ENCODE measurements around the gene SHISA7.
A peak's percentile ranks its signal among the peaks of the same experiment; 100 is the strongest.

Gene SHISA7

GRCh38 chr19:55479045-55479444 lies 35.9 kb upstream of the SHISA7 start:
- Histone ChIP-seq H3K9ac (no peak overlapping the region), H3K36me3 (ENCODE audit: insufficient read depth) (no peaks in the 10 kb centered on the region), H3K4me3 (IDR thresholded peaks at IDR 0.05; ENCODE audit: insufficient read depth, low read depth, low read length) (no peak overlapping the region), H3K4me1 (ENCODE audit: low read depth, poor library complexity, severe bottlenecking) (peaks cover 21% of the 10 kb centered on the region), H3K27ac (no peak overlapping the region), H3K27me3 (ENCODE audit: insufficient read depth, low read depth) (no peaks in the 10 kb centered on the region), H3K79me2 (ENCODE audit: insufficient read depth, low read depth) (peaks cover 11% of the 10 kb centered on the region; the same call in 1 of the 2 replicates), H3K4me2 (no peak overlapping the region), H4K20me1 (ENCODE audit: insufficient read depth) (no peaks in the 10 kb centered on the region), H2AFZ (ENCODE audit: low read depth) (no peak overlapping the region)
- no peak for TF ChIP-seq CTCF (conservative IDR thresholded peaks at IDR 0.05; ENCODE audit: low read depth, low read length)

GRCh38 chr19:55478364-55478763 lies 35.3 kb upstream of the SHISA7 start:
- no peak overlapping the region for H2AFZ ChIP-seq (ENCODE audit: low read depth)
- H3K79me2 ChIP-seq (ENCODE audit: insufficient read depth, low read depth): peaks cover 11% of the 10 kb centered on the region; the same call in 1 of the 2 replicates
- no peaks in the 10 kb centered on the region for H3K36me3 ChIP-seq (ENCODE audit: insufficient read depth)
- peaks cover 21% of the 10 kb centered on the region for H3K4me1 ChIP-seq (ENCODE audit: low read depth, poor library complexity, severe bottlenecking)
- H3K4me3 ChIP-seq (IDR thresholded peaks at IDR 0.05; ENCODE audit: insufficient read depth, low read depth, low read length): no peak overlapping the region
- H3K4me2 ChIP-seq: no peak overlapping the region
- no peaks in the 10 kb centered on the region for H4K20me1 ChIP-seq (ENCODE audit: insufficient read depth)
- H3K27me3 ChIP-seq (ENCODE audit: insufficient read depth, low read depth): no peaks in the 10 kb centered on the region
- H3K9ac ChIP-seq: no peak overlapping the region
- H3K27ac ChIP-seq: no peak overlapping the region
- no peak for TF ChIP-seq CTCF (conservative IDR thresholded peaks at IDR 0.05; ENCODE audit: low read depth, low read length)

GRCh38 chr19:55477905-55478304 lies 34.8 kb upstream of the SHISA7 start:
- Histone ChIP-seq H3K4me2 (peak overlapping the region; percentile 70; the same call in 1 of the 2 replicates), H4K20me1 (ENCODE audit: insufficient read depth) (no peaks in the 10 kb centered on the region), H3K4me1 (ENCODE audit: low read depth, poor library complexity, severe bottlenecking) (peaks cover 21% of the 10 kb centered on the region), H3K36me3 (ENCODE audit: insufficient read depth) (no peaks in the 10 kb centered on the region), H2AFZ (ENCODE audit: low read depth) (no peak overlapping the region), H3K4me3 (IDR thresholded peaks at IDR 0.05; ENCODE audit: insufficient read depth, low read depth, low read length) (no peak overlapping the region), H3K9ac (no peak overlapping the region), H3K79me2 (ENCODE audit: insufficient read depth, low read depth) (peaks cover 11% of the 10 kb centered on the region; the same call in 1 of the 2 replicates), H3K27me3 (ENCODE audit: insufficient read depth, low read depth) (no peaks in the 10 kb centered on the region), H3K27ac (no peak overlapping the region)
- no peak for TF ChIP-seq CTCF (conservative IDR thresholded peaks at IDR 0.05; ENCODE audit: low read depth, low read length)

GRCh38 chr19:55476100-55476775 lies 33.1 kb upstream of the SHISA7 start, which contains the start of gene ZNF628:
Gene ZNF628, plus strand, starts transcription at chr19:55476617. Its CDS starts 3,294 bp downstream, at chr19:55479911.
- peak within 1 kb of the TSS; percentile 48; the same call in 1 of the 2 replicates for H3K9ac ChIP-seq
- H4K20me1 ChIP-seq (ENCODE audit: insufficient read depth): no peaks in the 10 kb centered on the region
- peaks cover 21% of the 10 kb centered on the region for H3K4me1 ChIP-seq (ENCODE audit: low read depth, poor library complexity, severe bottlenecking)
- no peak for TF ChIP-seq CTCF (conservative IDR thresholded peaks at IDR 0.05; ENCODE audit: low read depth, low read length)
- H3K27me3 ChIP-seq (ENCODE audit: insufficient read depth, low read depth): peaks cover 3% of the 10 kb centered on the region; the same call in 1 of the 2 replicates
- H2AFZ ChIP-seq (ENCODE audit: low read depth): peak within 1 kb of the TSS; percentile 89
- H3K79me2 ChIP-seq (ENCODE audit: insufficient read depth, low read depth): peaks cover 11% of the 10 kb centered on the region; the same call in 1 of the 2 replicates
- peak within 1 kb of the TSS; percentile 74 for H3K4me2 ChIP-seq
- peak within 1 kb of the TSS; percentile 48 for H3K27ac ChIP-seq
- no peak within 1 kb of the TSS for H3K4me3 ChIP-seq (IDR thresholded peaks at IDR 0.05; ENCODE audit: insufficient read depth, low read depth, low read length)
- H3K36me3 ChIP-seq (ENCODE audit: insufficient read depth): no peaks in the 10 kb centered on the region
